Hindlimb muscle (tissue), 1 donor: ENCODE results near the gene OSCAR. TPM values are rescaled to one million over a fixed set of nuclear protein-coding genes. Genes with fewer than 3 reads are reported as not detected.
A peak's percentile ranks its signal among the peaks of the same experiment; 100 is the strongest.

Experiments
- DNase-seq: peaks from one replicate; pipeline ENCODE4 v3.0.0-alpha.2; 2013
- polyA plus RNA-seq: library from polyadenylated mRNA; unstranded; fragments of 120-200 nt; gene quantifications from one replicate; pipeline ENCODE4 v1.2.1, GENCODE V29; 2013; ENCODE audit not compliant: insufficient read length

Gene OSCAR
- 0.65 TPM for polyA plus RNA-seq

DNA sequence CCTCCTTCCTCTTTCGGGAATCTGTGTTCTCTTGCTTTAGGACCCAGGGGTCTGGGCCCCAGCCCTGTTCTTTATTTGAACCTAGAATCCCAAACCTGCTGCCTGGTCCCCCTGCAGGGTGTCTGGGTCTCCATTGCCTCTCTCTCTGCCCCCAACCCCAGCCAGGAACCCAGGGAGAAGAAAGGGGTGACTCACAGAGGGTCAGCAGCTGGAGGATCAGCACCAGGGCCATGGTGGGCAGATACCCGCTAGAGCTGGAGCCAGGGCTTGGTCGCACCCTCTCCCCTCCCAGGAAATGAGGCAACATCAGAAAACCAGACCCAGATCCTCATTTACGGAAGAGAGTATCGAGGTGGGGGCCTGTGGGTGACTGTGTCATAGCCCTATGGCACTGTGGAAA, at the start of gene OSCAR:
Gene OSCAR, minus strand, starts transcription at position 243 of the 400 bp plus-strand sequence. Its CDS starts 11 bp downstream, at position 232.
- DNase-seq = no peak

DNA sequence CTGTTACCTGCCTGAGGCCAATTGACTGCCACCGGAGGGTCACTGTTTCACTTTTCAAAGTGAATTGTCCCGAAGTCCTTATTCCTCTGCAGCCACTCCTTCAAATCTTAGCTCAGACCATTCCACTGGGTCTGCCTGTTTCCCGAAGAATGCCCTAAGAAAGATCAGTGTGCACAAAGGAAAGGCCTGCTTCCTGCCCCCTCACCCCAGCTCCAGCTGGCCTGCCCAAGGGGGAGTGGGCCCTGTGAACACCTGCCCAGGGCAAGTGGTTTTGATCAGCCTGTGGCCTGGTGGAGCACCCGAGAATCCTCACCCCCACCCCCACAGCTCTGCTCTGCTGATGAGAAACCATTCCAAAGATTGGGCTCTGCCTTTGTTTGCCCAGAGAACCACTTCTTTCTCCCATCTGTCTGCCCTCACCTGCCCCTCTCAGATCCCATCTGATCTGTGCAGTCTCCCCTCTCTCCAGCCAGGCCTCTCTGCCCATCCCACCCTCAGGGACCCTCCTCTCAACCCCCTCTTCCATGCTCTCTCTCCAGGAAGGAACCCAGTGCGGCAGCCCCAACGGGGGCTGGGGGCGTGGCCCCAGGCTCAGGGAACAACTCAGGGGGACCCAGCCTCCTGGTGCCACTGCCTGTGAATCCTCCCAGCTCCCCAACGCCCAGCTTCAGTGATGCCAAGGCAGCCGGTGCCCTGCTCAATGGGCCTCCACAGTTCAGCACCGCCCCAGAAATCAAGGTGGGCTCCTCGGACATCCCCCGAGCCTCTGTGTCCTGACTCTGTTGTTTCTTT, 48.6 kb upstream of the OSCAR start:
- no peak for DNase-seq

DNA sequence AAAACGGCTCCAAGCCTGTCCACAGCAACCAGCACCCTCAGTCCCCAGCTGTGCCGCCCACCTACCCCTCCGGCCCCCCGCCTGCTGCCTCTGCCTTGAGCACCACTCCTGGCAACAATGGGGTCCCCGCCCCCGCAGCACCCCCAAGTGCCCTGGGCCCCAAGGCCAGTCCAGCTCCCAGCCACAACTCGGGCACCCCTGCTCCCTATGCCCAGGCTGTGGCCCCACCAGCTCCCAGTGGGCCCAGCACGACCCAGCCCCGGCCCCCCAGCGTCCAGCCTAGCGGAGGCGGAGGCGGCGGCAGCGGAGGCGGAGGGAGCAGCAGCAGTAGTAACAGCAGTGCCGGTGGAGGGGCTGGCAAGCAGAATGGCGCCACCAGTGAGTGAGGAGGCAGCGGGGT, 47.6 kb upstream of the OSCAR start:
- no peak for DNase-seq

GRCh38 chr19:54147676-54148075, 47.1 kb upstream of the OSCAR start:
- no peak for DNase-seq

DNA sequence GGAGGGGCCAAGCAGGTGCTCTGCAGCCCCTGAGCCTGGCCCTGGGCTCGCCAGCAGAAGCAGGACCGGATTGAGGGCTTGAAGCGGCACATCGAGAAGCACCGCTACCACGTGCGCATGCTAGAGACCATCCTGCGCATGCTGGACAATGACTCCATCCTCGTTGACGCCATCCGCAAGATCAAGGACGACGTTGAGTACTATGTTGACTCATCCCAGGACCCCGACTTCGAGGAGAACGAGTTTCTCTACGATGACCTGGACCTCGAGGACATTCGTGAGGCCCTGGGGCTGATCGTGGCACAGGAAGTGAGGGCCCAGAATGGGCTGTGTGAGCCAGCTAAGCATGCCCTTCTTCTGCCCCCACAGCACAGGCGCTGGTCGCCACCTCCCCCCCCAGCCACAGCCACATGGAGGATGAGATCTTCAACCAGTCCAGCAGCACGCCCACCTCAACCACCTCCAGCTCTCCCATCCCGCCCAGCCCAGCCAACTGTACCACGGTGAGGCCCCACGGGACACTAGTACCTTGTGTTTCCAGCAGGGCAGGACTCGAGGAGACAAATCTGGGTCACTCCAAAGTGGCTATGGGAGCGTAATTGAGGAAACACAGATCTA, 45.0 kb upstream of the OSCAR start:
- no peak for DNase-seq

DNA sequence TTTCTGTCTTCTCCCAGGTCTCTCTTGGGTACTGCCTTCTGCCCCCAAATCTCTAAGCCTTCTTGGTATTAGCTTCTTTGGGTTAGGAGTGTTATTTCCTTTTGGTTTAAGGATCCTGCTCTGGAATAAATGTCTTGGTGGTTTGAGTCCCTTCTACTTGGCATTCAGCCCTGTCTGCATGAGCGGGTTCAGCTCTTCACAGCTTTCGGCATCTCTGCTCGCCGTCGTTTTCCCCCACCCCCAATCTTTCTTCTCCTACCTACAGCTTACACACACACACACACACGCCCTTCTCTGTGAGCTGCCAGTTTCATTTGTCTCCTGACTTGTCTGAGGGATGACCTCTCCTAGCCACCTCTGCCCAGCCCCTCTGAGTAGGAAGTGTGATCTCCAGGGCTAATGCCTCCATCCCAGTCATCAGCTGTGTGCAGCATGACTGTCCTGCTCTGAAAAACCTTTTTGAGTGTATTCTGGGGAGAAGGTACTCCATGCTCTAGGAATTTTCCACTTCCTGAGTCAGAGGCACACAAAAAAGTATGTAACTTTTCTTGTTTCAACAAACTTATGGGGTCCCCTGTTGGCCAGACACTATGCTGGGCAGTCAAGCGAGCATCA, 41.7 kb upstream of the OSCAR start:
- DNase-seq = no peak

DNA sequence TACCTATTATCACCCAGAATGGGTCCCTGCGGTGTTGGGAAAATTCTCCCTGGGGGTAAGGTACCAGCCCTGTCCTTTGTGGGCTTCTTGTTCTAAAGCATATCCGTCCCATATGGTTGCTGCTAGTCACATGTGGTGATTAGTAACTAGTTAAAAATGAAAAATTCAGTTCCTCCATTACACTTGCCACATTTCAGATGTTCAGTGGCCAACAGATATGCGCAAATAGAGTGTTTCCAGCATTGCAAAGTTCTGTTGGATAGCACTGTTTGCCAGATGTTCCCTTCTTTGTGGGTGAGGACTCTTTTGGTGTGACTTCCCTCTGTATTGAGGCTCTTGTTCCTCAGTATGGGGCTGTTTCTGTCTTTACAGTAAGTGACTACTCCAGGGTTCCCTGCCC, 40.8 kb upstream of the OSCAR start:
- no peak for DNase-seq

GRCh38 chr19:54138489-54139256, 38.1 kb upstream of the OSCAR start:
- no peak for DNase-seq

DNA sequence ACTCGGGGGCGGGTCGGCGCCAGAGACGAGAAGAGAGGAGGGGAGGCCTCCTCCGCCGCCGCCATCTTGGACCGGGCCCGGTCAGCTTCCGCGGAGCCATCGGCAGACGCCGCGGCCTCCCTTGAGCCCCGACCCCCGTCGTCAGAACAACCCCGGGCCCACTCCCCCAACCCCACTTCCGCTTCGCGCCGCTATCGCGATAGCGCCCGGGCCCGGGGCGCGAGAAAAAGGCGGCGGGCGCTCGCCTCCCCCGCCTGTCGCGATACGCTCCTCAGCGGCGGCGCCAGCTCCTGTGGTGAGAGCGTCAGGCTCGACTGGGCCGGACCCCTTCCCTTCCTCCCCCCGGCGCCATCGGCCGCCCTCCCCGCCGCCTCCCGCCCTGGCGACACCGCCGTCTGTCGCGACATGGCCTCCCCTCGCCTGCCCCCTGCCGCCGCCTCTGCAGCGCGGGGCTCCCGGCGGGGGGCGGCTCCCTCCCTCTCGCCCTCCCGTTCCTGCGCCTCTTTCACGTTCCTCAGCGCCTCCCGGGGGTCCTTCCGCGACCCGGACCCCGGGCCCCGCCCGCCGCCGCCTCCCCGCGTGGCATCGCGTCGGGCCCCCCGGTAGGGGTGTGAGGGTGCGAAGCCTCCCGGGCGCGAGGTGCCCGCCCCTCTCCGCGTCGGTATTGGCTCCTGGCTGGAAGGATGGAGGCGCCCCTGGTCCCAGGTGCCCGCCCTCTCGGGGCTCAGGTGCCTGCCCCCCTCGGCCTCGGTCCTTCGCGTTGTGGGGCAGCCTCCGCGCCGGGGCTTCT, 37.3 kb upstream of the OSCAR start, which contains the start of gene CNOT3:
Gene CNOT3, plus strand, starts transcription at position 64 of the 790 bp plus-strand sequence. CDS start 5,217 bp downstream, outside the sequence.
- DNase-seq = no peak

- peak; percentile 100 for DNase-seq
Observed at GRCh38 chr19:54136864-54137698, 36.5 kb upstream of the OSCAR start.

DNA sequence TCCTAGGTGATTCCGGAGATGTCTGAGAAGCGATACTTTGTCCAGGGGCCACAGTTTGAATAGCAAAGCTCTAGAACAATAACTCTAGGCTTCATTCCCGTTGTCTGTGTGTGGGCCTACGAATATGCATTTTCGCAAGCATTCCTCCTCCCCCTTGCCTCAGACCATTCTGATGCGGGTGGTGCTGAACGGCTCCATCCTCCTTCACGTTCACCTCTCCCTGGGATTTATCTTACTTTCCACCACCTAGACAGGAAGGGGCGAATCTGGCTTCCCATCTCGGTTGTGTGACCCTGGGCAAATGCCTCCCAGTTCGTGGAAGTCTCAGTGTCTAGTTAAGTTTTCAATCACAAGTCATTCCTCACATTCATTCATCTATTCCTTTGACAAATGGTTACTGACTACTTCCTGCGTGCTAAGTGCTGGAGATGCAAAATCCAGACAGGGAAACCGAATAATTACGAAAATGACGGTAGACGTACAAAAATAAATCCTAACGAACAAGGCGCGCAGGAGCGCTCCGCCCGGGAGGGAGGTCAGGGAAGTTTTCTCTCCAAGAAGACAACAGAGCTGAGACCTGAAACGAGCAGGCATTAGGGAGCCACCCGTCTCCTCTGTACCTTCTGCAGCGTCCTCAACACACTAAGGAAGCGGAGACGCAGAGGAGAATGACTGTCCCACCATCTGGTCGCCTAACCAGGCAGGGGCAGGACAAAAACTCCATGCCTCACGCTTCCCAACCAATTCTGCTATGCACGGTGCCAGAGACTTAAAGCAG, 35.7 kb upstream of the OSCAR start:
- DNase-seq = no peak

DNA sequence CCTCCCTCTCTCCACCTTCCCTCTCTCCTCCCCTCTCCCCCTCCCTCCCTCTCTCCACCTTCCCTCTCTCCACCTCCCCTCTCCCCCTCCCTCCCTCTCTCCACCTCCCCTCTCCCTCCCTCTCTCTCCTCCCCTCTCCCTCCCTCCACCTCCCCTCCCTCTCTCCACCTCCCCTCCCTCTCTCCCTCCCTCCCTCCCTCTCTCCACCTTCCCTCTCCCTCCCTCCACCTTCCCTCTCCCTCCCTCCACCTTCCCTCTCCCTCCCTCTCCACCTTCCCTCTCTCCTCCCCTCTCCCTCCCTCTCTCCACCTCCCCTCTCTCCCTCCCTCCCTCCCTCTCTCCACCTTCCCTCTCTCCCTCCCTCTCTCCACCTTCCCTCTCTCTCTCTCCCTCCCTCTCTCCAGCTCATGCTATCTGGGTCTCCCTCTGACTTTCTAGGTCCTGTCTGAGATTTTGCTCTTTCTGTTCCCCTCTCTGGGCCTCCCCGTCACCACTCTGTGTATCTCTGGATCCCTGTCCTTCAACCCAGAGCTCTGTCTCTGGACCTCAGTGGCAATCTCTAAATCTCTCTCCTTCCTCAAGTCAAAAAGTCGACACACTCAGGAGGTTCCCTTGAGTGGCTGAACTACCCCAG, 33.5 kb upstream of the OSCAR start:
- DNase-seq = no peak

- DNase-seq = peak; percentile 52
Observed at GRCh38 chr19:54133312-54133956, 32.8 kb upstream of the OSCAR start.

DNA sequence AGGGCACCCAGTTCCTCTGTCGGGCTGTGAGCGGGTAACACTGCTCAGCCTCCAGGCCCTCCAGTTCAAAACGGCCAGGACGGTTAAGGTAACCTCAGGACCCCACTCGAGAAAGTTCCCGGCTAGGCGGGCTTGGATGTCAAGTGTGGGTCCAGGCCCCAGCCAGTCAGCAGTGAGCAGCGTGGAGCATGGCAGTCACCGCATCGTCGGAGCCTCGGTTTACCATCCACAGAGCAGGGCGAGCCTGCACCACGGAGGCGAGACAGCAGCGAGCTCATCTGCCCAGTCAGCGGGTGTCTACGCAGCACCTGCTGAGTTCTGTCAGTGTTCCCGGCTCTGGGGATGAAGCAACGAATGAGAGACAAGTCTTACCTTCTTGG, 29.0 kb upstream of the OSCAR start:
- DNase-seq = no peak

- no peak for DNase-seq
Observed at GRCh38 chr19:54128796-54129616, 28.4 kb upstream of the OSCAR start.

- no peak for DNase-seq
Observed at GRCh38 chr19:54128441-54128725, 27.8 kb upstream of the OSCAR start.

GRCh38 chr19:54127688-54128440, 27.3 kb upstream of the OSCAR start:
- DNase-seq = no peak

DNA sequence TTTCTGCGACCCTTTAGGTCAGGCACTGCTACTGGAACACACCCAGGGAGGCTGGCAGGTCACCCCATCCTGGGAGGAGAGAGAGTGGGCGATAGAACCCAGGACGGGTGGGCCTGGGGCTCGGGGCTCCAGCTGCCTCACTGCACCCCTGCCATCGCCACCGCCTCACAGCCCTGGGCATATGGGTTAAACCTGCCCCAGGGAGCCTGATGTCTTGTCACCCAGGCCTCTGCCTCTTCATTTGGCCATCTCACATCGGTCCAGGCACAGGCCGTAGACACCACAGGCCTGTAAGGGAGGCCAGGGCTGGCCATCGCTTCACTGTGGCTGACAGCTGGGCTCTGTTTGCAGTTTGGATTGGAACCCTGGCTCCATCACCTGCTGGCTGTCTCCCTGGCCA, 25.1 kb upstream of the OSCAR start:
- no peak for DNase-seq
